Activated naive CD4-positive, alpha-beta T cell treated with anti-CD3 and anti-CD28 coated beads, Interleukin-2, amount 50 U/mL, for 72 hours (primary cell): ENCODE measurements around the gene P4HA2. TPM values are rescaled to one million over a fixed set of nuclear protein-coding genes. Genes with fewer than 3 reads are reported as not detected.

ENCODE experiments used
- ATAC-seq, 2 donors: fragments of 150-1000 bp; cut with Tn5 transposase; 2 replicates each; pipeline ENCODE4 v1.10.0; 2021; ENCODE audit warnings: mild to moderate bottlenecking in 2 of 2, moderate library complexity in 2 of 2
- DNase-seq, 2 donors: peaks; one replicate each; pipeline ENCODE4 v3.0.0; 2021 to 2022; ENCODE audit warnings: low spot score in 2 of 2
- H3K27ac Mint-ChIP-seq, 2 donors: one replicate each; pipeline ENCODE4 v1.8.0; 2022; ENCODE audit warnings: mild to moderate bottlenecking in 2 of 2, mixed read lengths in 2 of 2
- H3K36me3 Mint-ChIP-seq, 2 donors: one replicate each; pipeline ENCODE4 v1.8.0; 2022; ENCODE audit warnings: mixed read lengths in 2 of 2
- H3K9me3 Mint-ChIP-seq, 2 donors: one replicate each; pipeline ENCODE4 v1.8.0; 2022; ENCODE audit warnings: mixed read lengths in 2 of 2
- total RNA-seq, 2 donors: library from RNA; stranded (reverse); gene quantifications; one replicate each; pipeline ENCODE4 v1.2.3, GENCODE V29; 2022

Gene P4HA2
- total RNA-seq, 2 donors from 2014 or later: 0.91 to 21.6 TPM

DNA sequence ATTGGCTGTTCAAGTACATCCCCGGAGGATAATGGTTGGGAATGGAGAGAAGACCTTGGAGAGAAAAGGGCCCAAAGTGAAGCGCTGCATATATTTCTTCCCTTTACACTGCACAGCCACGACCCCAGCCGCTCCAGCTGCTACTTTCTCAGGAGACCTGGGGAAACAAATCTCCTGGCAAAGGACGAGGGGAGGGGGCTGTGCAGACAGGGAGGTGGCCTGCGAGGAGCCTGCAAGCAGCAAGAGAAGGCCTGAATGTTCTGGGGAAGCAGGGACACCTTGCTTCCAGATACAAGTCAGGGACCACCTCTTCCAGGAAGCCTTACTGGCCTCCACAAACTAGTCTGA lies 29.1 kb upstream of the P4HA2 start:
- no peak for ATAC-seq
- Mint-ChIP-seq H3K9me3 (no peaks in the 10 kb centered on the region), H3K36me3 (no peaks in the 10 kb centered on the region), H3K27ac (no peak overlapping the region)
- DNase-seq: peak in 1 of 2 donors; percentile 49

DNA sequence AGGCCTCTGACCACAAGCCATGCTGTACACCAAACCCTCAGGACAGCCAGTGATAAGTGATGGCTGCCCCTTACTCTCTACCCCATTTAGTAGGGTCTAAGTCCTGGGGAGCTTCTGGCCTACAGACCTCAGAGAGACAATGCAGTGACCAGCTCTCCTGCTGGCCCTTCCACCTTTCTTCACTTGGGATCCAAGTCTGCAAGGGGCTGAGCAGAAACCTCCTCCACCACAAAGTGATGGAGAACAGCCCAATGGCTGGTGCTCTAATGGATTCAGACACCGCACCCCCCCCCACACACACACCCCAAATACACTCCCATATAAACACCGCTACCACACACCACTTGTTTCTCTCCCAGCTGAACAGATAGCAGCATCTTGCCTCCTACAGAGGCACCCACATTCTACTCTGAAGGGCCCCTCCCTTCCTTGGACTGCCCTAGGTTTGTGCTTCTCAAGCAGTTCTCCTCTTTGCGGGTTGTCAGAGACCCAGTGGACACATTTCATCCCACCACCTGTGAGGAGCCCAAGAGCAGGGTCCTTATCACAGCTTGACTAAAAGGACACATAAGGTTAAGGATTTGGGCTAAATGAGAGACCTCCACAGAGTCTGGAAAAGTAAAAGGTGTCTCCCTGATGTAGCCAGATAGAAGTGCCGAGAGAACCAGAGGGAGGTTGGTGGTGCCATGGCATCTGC lies 28.6 kb upstream of the P4HA2 start:
- DNase-seq (peak in 1 of 2 donors; percentile 34), ATAC-seq (no peak)
- no peaks in the 10 kb centered on the region for H3K36me3 Mint-ChIP-seq
- no peak overlapping the region for H3K27ac Mint-ChIP-seq
- H3K9me3 Mint-ChIP-seq: no peaks in the 10 kb centered on the region

DNA sequence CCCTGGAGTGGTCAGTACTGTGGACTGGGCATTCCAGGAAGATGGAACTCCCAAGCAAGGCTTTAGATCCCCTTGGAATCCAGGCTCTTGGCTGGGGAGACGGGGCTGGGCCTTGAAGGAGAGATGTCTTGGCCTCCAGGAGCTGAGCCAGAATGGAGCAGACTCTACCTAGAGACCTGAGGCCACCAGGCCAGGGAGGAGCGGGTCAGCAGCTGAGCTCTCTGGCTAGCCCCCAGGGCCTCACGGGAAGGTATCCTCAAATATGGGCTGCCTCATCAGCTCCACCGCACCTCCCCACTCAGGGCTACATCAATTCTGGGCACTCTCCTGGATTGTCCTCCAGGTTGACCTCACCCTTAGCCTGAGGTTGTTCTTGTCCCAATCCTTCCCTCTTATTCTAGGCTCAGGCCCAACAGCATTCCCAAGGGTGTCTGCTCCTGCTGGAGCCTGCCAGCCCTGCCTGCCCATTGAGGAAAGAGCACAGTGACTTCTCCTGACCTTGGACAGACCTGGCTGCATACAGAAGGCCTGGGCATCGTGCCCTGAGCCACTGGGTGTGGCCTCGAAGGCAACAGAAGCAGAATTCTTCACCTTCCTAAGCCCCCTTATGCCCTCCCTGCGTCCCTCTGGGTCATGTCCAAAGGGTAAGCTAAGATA lies 26.8 kb upstream of the P4HA2 start:
- DNase-seq: peak in 1 of 2 donors; percentile 34
- Mint-ChIP-seq H3K9me3 (no peaks in the 10 kb centered on the region), H3K36me3 (no peaks in the 10 kb centered on the region), H3K27ac (no peak overlapping the region)
- no peak for ATAC-seq

GRCh38 chr5:132253452-132254320 lies 26.0 kb upstream of the P4HA2 start:
- peak in 1 of 2 donors; percentile 26 for DNase-seq
- H3K36me3 Mint-ChIP-seq: no peaks in the 10 kb centered on the region
- no peak for ATAC-seq
- H3K27ac Mint-ChIP-seq: no peak overlapping the region
- no peaks in the 10 kb centered on the region for H3K9me3 Mint-ChIP-seq

- no peak overlapping the region for H3K27ac Mint-ChIP-seq
- peak in 1 of 2 donors; percentile 34 for DNase-seq
- no peak for ATAC-seq
- no peaks in the 10 kb centered on the region for H3K9me3 Mint-ChIP-seq
- no peaks in the 10 kb centered on the region for H3K36me3 Mint-ChIP-seq
Measured at GRCh38 chr5:132253008-132253441, 25.4 kb upstream of the P4HA2 start.

- H3K36me3 Mint-ChIP-seq: no peaks in the 10 kb centered on the region
- ATAC-seq (no peak), DNase-seq (peak in 1 of 2 donors; percentile 47)
- H3K27ac Mint-ChIP-seq: no peak overlapping the region
- peaks cover 0 to 8% of the 10 kb centered on the region in 2 donors for H3K9me3 Mint-ChIP-seq
Measured at GRCh38 chr5:132251220-132251725, 23.6 kb upstream of the P4HA2 start.

DNA sequence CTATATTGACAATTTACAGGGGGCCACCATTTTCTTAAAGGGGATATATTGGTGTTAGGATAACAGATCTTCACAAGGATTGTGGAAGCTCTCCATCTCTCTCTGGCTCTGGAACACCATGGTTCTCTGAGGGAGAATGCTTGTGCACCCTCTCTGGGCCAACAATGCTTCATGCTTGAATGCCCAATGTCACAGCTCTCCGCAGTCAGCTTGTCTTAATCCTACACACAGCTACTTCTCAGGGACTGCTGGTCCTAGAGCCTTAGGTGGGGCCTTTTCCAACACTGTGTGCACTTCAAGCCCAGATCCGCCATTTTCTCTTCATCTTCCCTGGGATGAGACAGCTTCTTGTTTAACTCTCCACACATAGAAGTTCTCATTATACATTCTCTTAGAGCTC lies 22.9 kb upstream of the P4HA2 start:
- peak in 1 of 2 donors; percentile 26 for DNase-seq
- H3K9me3 Mint-ChIP-seq: peaks cover 0 to 14% of the 10 kb centered on the region in 2 donors

GRCh38 chr5:132246806-132247205 lies 19.2 kb upstream of the P4HA2 start:
- H3K9me3 Mint-ChIP-seq: peaks cover 12 to 35% of the 10 kb centered on the region in 2 donors
- DNase-seq: no peak
- H3K27ac Mint-ChIP-seq: no peak overlapping the region
- peaks cover 31% of the 10 kb centered on the region in 2 donors for H3K36me3 Mint-ChIP-seq
- ATAC-seq: no peak

More for the DNA sequence above, 22.9 kb upstream of the P4HA2 start:
- Mint-ChIP-seq H3K27ac (no peak overlapping the region), H3K36me3 (peaks cover 5% of the 10 kb centered on the region in 2 donors)
- ATAC-seq: no peak

GRCh38 chr5:132245593-132245992 lies 17.9 kb upstream of the P4HA2 start:
- Mint-ChIP-seq H3K27ac (no peak overlapping the region), H3K9me3 (peaks cover 12 to 35% of the 10 kb centered on the region in 2 donors), H3K36me3 (peaks cover 31% of the 10 kb centered on the region in 2 donors)
- ATAC-seq (no peak), DNase-seq (no peak)

DNA sequence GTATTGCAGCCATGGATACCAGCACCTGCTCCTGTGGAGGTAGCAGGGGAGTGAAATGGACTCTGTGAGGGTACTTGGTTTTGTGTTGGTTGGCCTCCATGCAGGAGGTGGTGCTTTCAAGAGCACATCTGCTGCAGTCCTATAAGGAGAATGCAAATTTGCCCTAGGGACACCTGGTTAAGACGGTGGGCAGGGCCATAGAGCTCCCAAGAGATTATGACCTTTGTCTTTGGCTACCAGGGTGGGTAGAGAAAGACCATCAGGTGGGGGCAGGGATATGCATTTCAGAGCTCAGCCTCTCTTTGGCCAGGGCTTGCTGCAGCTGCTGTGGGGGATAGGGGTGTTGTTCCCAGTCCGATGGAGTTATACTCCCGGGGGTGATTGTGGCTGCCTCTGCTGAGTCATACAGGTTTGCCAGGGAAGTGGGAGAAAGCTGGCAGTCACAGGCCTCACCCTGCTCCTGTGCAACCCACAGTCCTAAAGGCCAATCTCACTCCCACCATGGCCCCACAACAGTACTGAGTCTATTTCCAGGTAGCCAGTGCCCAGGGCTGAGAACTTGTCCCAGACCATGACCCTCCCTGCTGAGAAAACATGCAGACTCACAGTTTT lies 15.8 kb upstream of the P4HA2 start:
- Mint-ChIP-seq H3K36me3 (peaks cover 31% of the 10 kb centered on the region in 2 donors), H3K9me3 (peaks cover 12 to 35% of the 10 kb centered on the region in 2 donors), H3K27ac (no peak overlapping the region)
- no peak for ATAC-seq
- peak in 1 of 2 donors; percentile 25 for DNase-seq

- no peak for ATAC-seq
- peaks cover 18 to 20% of the 10 kb centered on the region in 2 donors for H3K36me3 Mint-ChIP-seq
Measured at GRCh38 chr5:132239776-132240175, 12.1 kb upstream of the P4HA2 start.

GRCh38 chr5:132238901-132239500 lies 11.3 kb upstream of the P4HA2 start:
- Mint-ChIP-seq H3K9me3 (peaks cover 3 to 10% of the 10 kb centered on the region in 2 donors), H3K36me3 (peaks cover 11 to 13% of the 10 kb centered on the region in 2 donors), H3K27ac (no peak overlapping the region)

More at GRCh38 chr5:132239776-132240175, 12.1 kb upstream of the P4HA2 start:
- no peak overlapping the region for H3K27ac Mint-ChIP-seq
- H3K9me3 Mint-ChIP-seq: peaks cover 9 to 14% of the 10 kb centered on the region in 2 donors
- peak in 1 of 2 donors; percentile 45 for DNase-seq

DNA sequence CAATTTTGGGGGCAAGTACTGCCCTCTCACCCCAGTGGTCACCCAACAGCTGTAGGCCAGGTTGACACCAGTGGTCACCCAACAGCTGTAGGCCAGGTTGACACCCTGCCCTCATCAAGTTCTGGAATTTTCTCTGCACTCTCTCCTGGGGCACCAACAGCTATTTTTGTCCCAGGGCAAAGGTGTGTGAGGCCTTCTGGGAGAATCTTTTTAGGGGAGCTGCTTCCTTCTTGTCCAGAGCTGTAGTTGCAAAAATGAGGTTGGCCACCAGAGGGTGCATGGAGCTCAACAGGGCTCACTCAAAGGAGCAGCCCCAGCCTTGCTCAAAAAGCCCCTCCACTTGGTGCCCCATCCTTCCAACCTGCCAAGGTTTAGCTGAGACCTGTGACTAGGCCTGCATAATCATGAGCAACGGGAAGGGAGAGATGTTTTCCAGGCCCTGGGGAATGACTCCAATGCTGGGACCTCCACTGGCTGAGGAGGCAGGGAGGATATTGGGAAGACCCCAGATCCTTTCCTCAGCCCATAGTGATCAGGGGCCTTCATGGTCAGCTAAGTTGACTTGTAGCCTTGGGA lies 10.6 kb upstream of the P4HA2 start:
- ATAC-seq (peak; percentile 64 to 71), DNase-seq (peak; percentile 68 to 85)
- Mint-ChIP-seq H3K27ac (no peak overlapping the region), H3K9me3 (peaks cover 0 to 5% of the 10 kb centered on the region in 2 donors), H3K36me3 (peaks cover 6 to 7% of the 10 kb centered on the region in 2 donors)

More at GRCh38 chr5:132238901-132239500, 11.3 kb upstream of the P4HA2 start:
- ATAC-seq (no peak), DNase-seq (peak in 1 of 2 donors; percentile 16)

GRCh38 chr5:132237670-132238069 lies 10.0 kb upstream of the P4HA2 start:
- no peak overlapping the region for H3K27ac Mint-ChIP-seq
- H3K36me3 Mint-ChIP-seq: peaks cover 0 to under 1% of the 10 kb centered on the region in 2 donors
- H3K9me3 Mint-ChIP-seq: no peaks in the 10 kb centered on the region
- ATAC-seq: no peak
- DNase-seq: no peak

DNA sequence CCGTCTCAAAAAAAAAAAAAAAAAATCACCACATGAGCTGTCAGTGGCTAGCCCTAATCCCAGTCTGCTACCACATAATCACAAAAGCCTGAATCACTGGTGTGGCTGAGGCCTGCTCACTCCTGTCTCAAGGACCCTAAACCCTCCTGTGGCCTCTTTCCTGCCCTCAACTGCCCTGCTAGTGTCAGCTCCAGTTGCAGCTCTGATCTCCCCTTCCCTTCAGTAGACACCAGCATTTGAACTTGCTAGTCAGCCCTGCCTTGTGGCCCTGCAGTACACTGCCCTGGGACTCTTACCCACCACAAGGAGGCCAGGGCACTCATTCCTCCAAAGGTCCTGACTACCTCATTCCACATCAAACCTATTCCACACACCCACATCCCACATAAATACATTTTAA lies 9.5 kb upstream of the P4HA2 start:
- ATAC-seq (peak in 1 of 2 donors; percentile 58), DNase-seq (no peak)
- H3K27ac Mint-ChIP-seq: no peak overlapping the region
- H3K36me3 Mint-ChIP-seq: no peaks in the 10 kb centered on the region
- no peaks in the 10 kb centered on the region for H3K9me3 Mint-ChIP-seq
